Measurements from ENCODE around the gene PLA2G4C. TPM values are rescaled to one million over a fixed set of nuclear protein-coding genes. Genes with fewer than 3 reads are reported as not detected.

Gene PLA2G4C
- polyA plus RNA-seq, 2 of the 4 experiments (the other 2 are of a cell fraction), result 1.4 to 2.1 TPM

- WGBS (ENCODE audit: missing lambda C conversion rate), result 50% methylated on average over 2 of the region's 2 CpGs
- ATAC-seq (no peak; a peak in 1 of 6 replicates), FAIRE-seq (no peak), DNase-seq (ENCODE audit: low read depth in 1 of 2, low spot score in 1 of 2) (no peak)
- Histone ChIP-seq H3K4me1 (no peaks in the 10 kb centered on the region), H3K9me3 (peaks cover 3% of the 10 kb centered on the region; the same call in 1 of the 3 replicates), H3K4me3 (no peak overlapping the region), H3K4me2 (no peak overlapping the region), H3K27ac (no peak overlapping the region)
- TF ChIP-seq SMC3 (IDR thresholded peaks at IDR 0.05) (no peak), TP53 (CRISPR knock-in tag; IDR thresholded peaks at IDR 0.05) (no peak), ELK1 (IDR thresholded peaks at IDR 0.05; ENCODE audit: low read depth, low read length) (no peak), RCOR1 (IDR thresholded peaks at IDR 0.05; ENCODE audit: low read depth, low read length) (no peak), NR3C1 (IDR thresholded peaks at IDR 0.05) (no peak), MAFK (IDR thresholded peaks at IDR 0.05; ENCODE audit: partially characterized antibody) (no peak), NFE2L2 (conservative IDR thresholded peaks at IDR 0.05; ENCODE audit: low read length) (no peak), MYC (IDR thresholded peaks at IDR 0.05; ENCODE audit: borderline replicate concordance, low read length) (no peak), EP300 (IDR thresholded peaks at IDR 0.05) (no peak), POLR2AphosphoS2 (conservative IDR thresholded peaks at IDR 0.05; ENCODE audit: low read length) (no peak), TFCP2L1 (CRISPR knock-in tag; IDR thresholded peaks at IDR 0.05) (no peak), RNF2 (IDR thresholded peaks at IDR 0.05; ENCODE audit: borderline replicate concordance, low read depth) (no peak), CTCF (IDR thresholded peaks at IDR 0.05) (no peak), ESRRA (IDR thresholded peaks at IDR 0.05; ENCODE audit: borderline replicate concordance, low read length) (no peak)
- TF ChIP-seq, protein P1, sequence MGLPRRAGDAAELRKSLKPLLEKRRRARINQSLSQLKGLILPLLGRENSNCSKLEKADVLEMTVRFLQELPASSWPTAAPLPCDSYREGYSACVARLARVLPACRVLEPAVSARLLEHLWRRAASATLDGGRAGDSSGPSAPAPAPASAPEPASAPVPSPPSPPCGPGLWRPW (IDR thresholded peaks at IDR 0.05), result no peak
- TF ChIP-seq, protein P2, sequence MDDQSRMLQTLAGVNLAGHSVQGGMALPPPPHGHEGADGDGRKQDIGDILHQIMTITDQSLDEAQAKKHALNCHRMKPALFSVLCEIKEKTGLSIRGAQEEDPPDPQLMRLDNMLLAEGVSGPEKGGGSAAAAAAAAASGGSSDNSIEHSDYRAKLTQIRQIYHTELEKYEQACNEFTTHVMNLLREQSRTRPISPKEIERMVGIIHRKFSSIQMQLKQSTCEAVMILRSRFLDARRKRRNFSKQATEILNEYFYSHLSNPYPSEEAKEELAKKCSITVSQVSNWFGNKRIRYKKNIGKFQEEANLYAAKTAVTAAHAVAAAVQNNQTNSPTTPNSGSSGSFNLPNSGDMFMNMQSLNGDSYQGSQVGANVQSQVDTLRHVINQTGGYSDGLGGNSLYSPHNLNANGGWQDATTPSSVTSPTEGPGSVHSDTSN (IDR thresholded peaks at IDR 0.05), result no peak
- TF ChIP-seq, protein P3, sequence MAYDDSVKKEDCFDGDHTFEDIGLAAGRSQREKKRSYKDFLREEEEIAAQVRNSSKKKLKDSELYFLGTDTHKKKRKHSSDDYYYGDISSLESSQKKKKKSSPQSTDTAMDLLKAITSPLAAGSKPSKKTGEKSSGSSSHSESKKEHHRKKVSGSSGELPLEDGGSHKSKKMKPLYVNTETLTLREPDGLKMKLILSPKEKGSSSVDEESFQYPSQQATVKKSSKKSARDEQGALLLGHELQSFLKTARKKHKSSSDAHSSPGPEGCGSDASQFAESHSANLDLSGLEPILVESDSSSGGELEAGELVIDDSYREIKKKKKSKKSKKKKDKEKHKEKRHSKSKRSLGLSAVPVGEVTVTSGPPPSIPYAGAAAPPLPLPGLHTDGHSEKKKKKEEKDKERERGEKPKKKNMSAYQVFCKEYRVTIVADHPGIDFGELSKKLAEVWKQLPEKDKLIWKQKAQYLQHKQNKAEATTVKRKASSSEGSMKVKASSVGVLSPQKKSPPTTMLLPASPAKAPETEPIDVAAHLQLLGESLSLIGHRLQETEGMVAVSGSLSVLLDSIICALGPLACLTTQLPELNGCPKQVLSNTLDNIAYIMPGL (CRISPR knock-in tag; IDR thresholded peaks at IDR 0.05; ENCODE audit: borderline replicate concordance), result no peak
- TF ChIP-seq, protein P4, sequence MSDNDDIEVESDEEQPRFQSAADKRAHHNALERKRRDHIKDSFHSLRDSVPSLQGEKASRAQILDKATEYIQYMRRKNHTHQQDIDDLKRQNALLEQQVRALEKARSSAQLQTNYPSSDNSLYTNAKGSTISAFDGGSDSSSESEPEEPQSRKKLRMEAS (IDR thresholded peaks at IDR 0.05), result no peak
- POLR2A ChIA-PET, result no interaction called here
- CTCF ChIA-PET, result no interaction called here
Measured at GRCh38 chr19:48064509-48064908, 46.1 kb downstream of the PLA2G4C start.

DNA sequence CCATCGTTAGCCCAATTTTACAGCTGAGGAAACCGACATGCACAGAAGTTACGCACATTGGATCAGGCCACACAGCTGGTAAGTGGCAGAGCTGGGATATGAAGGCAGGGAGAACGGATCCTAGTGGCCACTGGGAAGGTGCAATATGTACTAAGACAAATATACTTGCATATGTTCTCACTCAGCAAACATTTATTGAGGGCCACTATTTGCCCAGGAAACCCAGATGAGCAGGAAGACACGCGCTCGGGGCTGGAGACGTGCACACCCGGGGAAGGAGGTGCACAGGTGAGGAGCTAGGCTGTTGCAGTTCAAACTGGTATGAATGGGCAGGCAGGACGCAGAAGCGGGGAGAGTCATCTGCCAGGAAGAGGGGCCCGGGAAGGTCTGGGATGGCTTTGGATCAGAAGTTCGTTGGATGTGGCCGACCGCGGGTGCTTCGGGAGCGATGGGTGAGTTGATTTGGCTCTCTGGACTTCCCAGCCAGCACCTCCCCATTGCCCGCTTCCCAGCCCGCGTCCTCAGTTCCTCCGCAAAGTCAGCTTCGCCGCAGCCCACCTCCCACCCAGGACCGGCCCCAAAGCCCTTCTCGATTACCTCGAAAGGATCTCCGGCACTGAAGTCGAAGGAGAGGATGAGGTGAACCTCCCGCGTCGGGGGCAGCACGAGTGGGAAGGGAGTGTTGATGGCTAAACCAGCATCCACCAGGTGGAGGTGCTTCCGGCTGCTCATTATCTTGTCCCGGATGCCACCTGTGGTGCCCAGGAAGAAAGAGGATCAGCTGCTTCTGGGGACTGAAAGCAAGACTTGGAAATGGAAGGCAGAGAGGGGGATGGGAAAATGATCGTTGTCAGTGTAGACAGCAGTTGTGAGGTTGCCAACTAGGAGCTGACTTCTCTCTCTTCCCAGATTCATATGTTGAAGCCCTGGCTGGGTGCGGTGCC lies 48.9 kb downstream of the PLA2G4C start:
- no peak for DNase-seq (ENCODE audit: low read depth in 1 of 2, low spot score in 1 of 2)
- no peak overlapping the region for H3K4me3 ChIP-seq
- peaks cover 3% of the 10 kb centered on the region; the same call in 1 of the 3 replicates for H3K9me3 ChIP-seq
- 52% methylated on average over 37 of the region's 37 CpGs for WGBS (ENCODE audit: missing lambda C conversion rate)
- H3K4me2 ChIP-seq, result no peak overlapping the region
- FAIRE-seq, result no peak
- no peaks in the 10 kb centered on the region for H3K4me1 ChIP-seq
- H3K27ac ChIP-seq, result no peak overlapping the region
- ATAC-seq, result peak; percentile 30 to 47; a peak in 2 of 6 replicates
- no peak for TF ChIP-seq ATOH8 (CRISPR knock-in tag; IDR thresholded peaks at IDR 0.05; ENCODE audit: low read depth)
- no peak for TF ChIP-seq RCOR1 (IDR thresholded peaks at IDR 0.05; ENCODE audit: low read depth, low read length)
- no peak for TF ChIP-seq RARB (CRISPR knock-in tag; IDR thresholded peaks at IDR 0.05)
- TF ChIP-seq HOXA7 (CRISPR knock-in tag; IDR thresholded peaks at IDR 0.05), result no peak
- no peak for TF ChIP-seq CHD2 (IDR thresholded peaks at IDR 0.05; ENCODE audit: low read length, partially characterized antibody)
- TF ChIP-seq NR3C1 (IDR thresholded peaks at IDR 0.05), result no peak
- no peak for TF ChIP-seq SMC3 (IDR thresholded peaks at IDR 0.05)
- no peak for TF ChIP-seq MAFK (IDR thresholded peaks at IDR 0.05; ENCODE audit: partially characterized antibody)
- no peak for TF ChIP-seq TP53 (CRISPR knock-in tag; IDR thresholded peaks at IDR 0.05)
- TF ChIP-seq, protein P1 (IDR thresholded peaks at IDR 0.05), result no peak
- TF ChIP-seq MAZ (IDR thresholded peaks at IDR 0.05; ENCODE audit: borderline replicate concordance, low read depth, low read length), result no peak
- POLR2A ChIA-PET, result interaction anchor here (1.3 kb wide), 1 partner anchor 8 kb away, joined by 3 read pairs; no protein-coding TSS in a partner anchor
- CTCF ChIA-PET, result interaction anchor here (0.5 to 2.2 kb wide), 5 partner anchors 29 to 102 kb away, joined by 3 to 10 read pairs (median 3); no protein-coding TSS in a partner anchor

Data from A549 (cell line).